Measurements from ENCODE around the gene SND1.
"Not testable (repeated sequence)": the region's sequence is repeated elsewhere in the genome, so short reads cannot be mapped to it uniquely, and the experiment has no call there.

Gene SND1

DNA sequence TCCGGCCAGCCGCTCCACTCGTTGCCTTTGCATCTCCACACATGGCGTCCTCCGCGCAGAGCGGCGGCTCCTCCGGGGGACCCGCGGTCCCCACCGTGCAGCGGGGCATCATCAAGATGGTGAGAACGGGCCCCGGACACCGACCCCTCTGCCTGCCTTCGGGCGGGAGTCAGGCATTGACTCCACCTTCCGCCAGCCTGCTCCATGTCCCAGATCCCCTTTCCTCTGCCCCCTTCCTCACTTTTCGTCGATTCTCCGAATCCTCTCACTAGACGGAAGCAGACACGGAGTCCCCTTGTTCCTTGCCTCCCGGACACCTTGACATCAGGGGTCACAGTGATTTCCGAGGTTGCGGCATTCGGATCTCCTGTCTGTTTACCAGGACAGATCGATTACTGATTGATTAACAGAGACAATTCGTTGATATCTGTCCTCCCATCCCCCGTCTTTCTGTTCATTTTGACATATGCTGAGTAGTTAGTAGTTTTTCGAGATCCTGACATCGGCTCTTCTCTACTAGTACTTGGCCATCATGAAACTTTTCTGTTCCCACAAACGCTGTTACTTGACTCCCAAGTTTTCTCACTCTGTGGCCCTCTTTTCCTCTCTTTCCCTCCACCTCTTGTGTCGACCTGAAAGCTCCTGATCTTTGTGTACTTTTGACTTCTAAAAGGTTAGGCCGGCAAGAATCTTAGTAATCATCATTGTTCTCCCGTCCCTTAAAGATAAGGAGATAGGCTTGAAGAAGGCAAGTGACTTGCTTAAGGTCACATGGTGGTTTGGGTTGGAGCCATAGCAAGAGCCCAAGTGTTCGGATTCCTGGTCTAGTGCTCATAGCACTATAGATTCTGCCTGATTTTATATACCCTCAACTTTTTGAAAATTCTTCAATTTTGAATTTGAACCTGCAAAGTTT lies 597 bp downstream of the SND1 start:
- no peak for DNase-seq (ENCODE audit: low read depth in 2 of 2)

DNA sequence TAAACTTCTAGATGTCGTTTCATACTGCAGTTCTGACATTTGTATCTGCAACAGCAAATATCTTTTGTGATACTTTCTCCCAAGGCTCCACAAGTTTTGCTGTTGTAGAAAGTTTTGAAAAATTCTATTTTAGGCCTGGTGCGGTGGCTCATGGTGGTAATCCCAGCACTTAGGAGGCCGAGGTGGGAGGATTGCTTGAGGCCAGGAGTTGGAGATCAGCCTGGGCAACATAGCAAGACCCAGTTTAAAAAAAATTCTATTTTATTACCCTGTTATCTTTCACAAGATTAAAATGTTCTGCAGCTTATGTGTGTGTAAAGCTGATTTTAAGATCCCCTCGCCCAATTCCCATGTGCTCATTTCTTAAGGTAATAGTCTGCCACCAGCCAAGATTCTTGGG lies 1.4 kb downstream of the SND1 start:
- DNase-seq (ENCODE audit: low read depth in 2 of 2), result no peak

DNA sequence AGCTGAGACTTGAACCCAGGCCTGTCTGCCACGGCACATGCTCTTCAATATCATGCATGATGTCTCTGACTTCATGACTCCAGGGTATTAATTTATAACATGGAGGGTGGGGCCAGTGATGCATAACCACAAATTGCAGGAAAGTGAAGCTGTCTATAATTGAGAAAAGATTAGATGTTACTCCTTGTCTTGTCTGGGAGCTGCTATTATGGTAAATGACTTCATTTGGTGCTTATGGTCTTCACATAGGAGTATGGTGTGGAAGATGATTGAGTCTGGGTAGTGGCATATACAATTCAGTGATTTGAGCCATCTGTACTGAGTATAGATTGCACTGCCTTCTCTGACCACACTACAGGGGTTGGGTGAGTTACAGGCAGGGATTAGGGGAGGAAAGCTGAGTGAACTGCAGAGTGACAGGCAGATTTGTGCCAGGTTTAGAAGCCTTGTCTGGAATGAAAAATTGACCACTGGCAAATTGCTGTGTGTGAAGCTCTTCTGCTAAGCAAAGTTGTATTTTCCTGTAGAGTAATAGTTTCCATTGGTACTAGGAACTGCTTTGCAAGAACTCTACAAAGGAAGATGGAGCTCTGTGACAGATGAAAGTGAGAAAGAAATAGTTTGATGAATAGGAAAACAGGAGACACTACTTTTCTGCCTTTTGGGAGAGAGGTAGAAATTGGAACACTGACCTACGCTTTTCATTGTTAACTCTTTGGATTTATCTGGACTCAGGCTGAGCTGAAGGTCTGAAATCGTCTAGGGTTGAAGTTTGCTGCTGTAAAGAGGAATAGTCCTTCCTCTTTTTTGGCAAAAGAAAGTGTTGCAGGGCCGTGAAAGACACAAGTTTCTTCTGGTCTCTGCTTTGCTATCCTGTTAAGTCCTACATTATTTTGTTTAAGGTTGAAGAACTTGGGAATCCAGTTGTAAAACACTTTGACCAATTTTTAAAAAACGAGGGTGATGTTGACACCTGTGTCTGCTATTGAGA lies 2.7 kb downstream of the SND1 start:
- no peak for DNase-seq (ENCODE audit: low read depth in 2 of 2)

DNA sequence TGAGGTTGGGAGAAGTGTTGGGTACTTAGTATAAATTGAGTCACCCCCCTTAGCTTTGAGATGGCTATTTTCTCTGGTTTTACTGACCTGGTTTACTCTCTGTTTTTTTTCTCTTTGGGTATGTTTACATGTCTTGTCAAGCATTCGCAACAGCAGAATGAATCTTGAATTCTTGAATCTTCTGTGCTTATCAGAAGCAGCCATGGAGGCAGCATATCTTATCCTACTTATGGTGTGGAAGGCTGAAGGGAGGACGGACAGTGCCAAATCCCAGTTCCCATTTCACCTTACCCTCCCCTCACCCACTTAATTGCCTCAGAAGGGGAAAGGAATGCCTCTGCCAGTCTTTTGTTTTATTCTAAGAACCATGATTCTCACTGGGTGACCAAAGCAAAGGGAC lies 3.7 kb downstream of the SND1 start:
- no peak for DNase-seq (ENCODE audit: low read depth in 2 of 2)

DNA sequence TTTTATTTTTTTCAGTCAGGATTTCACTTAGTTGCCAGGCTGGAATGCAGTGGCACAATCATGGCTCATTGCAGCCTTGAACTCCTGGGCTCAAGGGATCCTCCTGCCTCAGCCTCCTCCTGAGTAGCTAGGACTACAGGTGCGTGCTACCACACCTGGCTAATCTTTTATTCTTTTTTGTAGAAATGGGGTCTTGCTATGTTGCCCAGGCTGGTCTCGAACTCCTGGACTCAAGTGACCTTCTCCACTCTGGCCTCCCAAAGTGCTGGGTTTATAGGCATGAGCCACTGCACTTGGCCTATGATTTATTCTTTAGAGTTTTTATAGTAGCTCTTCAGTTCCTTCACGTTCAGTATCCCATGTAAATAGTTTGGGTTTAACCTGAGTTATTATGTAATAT lies 5.5 kb downstream of the SND1 start:
- no peak for DNase-seq (ENCODE audit: low read depth in 2 of 2)

DNA sequence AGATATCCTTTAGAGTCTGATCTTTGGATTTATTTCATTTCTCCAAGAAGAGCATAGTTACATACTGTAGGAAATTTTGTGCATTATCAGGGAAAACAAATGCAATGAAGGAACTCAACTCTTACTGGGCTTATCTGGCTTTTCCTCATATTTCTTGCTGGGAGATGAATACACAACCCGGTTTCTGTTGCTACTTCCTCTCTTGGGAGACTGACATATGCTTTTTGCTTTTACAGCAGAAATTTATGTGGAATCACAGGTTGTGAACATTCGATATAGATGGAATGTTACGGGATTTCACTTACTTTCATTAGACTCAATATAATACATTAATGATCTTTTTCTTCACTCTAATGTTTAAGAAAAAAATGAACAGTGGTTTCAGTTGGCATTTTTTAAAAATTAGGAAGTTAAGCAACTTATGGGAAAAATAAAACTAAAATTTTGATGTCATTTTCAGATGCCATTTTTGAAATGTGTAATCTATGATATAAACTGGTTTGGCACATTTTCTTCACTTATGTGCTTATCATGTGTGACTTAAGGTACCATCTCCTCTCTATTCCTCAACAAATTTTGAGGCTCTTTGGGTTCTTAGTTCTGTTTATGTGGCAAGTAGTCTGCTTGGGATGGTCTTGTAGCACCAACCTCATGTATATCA lies 7.1 kb downstream of the SND1 start:
- no peak for DNase-seq (ENCODE audit: low read depth in 2 of 2)

DNA sequence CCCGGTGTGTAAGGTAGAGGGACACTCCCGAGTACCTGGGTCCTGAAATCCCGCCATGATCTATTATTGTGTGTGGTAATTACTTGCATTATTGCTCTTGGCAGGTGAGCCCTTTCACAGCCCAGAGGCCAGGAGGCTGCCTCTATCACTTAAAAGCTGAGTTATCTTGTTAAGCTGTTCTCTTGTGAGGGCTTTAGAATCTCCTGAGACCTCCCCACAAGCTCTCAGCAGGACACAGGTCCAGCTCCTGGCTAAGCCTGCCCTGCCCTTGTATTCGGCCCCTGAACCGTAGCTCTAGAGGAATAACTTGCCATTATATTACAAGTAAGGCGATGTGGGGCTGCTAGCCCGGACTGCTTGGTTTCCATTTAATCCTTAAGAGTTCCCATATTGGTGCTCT lies 13.9 kb downstream of the SND1 start:
- no peak for DNase-seq (ENCODE audit: low read depth in 2 of 2)

DNA sequence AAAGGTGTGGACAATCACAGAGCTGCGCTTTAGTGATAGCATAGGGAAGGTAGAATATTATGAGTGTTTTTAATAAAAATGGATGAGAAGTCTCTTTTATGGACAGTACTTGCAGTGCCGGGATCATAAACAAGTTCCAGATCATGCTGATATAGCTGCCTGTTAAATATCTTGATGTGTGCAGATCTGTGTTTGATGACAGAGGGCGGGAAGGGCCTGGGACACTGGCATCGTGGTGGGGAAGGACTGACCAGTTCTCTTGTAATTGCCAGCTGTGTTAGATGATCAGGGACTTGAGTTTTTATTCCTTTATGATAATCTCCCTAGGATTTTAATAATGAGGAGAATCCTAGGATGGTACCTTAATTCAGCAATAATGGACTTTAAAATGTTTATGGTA lies 14.6 kb downstream of the SND1 start:
- DNase-seq (ENCODE audit: low read depth in 2 of 2), result no peak

DNA sequence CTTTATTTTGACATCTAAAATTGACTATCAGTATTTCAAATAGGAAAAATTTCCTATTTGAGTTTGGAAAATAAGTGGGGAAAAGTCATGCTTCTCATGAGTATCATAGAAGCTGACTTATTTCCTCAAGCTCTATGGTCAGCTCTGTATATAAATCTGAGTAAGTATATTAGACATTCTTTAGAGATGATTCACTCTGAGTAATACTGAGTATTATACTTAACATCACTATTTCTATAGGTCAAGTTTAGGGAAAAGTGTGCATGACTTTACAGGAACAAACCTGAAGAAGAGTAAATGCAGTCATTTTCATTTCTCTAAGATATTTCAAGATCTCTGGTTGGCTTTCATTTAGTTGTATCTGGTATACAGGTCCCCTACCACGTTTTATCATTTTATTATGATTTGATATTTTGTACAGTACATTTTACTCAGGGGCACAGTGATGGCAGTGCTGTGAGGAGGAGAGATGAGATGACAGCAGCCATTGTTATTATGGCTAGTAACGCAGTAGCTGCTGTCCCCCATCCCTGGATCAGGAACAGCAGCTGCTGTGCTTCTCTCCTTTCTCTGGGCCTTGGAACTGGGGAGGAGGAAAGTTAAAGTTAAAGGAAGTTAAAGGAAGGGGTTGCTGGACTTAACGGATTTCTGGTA lies 15.2 kb downstream of the SND1 start:
- no peak for DNase-seq (ENCODE audit: low read depth in 2 of 2)

DNA sequence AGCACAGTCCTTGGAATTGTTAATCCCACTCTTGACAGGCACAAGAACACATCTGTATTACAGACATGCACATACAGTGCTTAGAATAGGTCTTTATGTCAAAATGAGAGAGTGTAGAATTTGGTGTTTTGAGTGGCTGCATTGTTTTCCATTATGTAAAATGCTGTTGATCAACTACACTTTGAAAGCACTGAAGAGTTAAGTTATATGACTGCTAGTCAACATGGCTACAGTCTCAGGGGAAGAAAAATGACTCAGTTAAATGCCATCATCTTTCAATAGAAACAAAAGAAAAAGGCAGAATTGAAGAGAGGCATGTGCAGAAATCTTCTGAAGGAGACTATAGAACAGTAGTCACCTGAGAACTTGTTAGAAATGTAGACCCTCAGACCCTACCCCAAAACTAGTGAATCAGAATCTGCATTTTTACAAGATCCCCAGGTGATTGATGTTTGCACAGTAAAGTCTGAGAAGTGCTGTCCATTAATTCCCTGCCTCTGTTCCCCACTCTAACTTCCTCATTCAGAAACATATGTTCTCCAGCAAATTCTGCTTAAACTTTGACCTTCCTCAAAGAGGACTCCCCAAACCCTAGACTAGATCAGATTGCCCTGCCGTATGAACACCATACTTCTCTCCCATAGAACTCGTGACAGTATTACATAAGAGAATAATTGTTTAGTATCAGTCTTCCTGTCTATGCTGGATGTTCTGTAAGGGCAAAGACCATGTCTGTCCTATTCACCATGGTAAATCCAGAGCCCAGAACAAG lies 16.0 kb downstream of the SND1 start:
- no peak for DNase-seq (ENCODE audit: low read depth in 2 of 2)

DNA sequence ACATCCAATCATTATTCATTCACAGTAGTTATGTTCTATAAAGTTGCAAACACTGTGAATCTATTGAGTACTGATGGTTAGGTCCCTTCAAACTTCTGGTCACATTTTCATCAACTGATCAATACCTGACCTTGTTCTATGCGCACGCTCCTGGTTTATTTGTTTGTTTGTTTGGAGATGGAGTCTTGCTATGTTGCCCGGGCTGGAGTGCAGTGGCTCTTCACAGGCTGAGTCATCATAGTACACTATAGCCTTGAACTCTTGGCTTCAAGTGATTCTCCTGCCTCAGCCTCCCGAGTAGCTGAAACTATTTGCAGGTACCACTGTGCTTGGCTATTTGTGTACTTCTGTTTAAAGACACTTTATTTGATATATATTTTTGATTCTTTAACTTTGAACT lies 19.3 kb downstream of the SND1 start:
- no peak for DNase-seq (ENCODE audit: low read depth in 2 of 2)

DNA sequence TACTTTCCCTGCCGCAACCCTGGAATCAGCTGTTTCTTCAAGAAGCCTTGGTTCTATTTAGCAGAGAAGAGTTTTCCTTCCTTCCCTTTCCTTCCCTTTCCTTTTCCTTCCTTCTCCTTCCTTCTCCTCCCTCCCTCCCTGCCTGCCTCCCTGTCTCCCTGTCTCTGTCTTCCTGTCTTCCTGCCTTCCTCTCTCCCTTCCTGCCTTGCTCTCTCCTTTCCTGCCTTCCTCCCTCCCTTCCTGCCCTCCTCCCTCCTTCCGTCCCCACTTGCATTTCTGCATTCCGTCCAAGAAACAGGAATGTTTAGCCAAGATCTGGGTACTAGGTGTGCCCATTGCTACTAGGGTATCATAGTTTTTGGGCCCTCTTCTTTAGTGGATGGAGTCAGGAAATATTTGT lies 21.9 kb downstream of the SND1 start:
- DNase-seq (ENCODE audit: low read depth in 2 of 2), result no peak

DNA sequence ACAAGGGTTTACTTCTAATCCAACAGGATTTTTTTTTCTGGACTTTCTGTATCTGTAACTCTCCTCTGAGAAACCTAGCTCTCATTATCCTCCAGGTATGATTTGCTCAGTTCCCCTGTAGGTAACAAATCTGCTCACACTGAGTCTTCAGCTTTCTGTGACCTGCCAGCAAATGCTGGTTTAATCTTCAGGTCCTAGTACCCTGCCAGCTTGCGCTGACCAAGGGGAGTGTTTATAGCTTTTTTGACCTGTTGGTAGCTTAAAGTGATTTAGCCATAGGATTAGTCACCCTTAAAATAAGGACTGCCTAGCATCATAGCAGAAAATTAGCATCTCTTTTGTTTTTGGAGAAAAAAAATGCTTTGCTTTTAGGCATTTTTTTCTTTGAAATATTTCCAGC lies 22.4 kb downstream of the SND1 start:
- no peak for DNase-seq (ENCODE audit: low read depth in 2 of 2)

DNA sequence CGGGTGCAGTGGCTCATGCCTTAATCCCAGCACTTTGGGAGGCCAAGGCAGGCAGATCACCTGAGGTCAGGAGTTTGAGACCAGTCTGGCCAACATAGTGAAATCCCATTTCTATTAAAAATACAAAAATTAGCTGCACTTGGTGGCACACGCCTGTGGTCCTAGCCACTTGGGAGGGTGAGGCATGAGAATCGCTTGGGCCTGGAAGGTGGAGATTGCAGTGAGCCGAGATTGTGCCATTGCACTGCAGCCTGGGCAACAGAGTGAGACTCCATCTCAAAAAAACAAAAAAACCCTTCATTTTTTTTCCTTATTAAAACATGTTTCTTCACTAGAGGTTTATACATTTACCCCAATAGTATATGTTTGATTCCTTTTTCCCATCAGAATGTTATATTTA lies 22.9 kb downstream of the SND1 start:
- DNase-seq (ENCODE audit: low read depth in 2 of 2), result not testable (repeated sequence)

DNA sequence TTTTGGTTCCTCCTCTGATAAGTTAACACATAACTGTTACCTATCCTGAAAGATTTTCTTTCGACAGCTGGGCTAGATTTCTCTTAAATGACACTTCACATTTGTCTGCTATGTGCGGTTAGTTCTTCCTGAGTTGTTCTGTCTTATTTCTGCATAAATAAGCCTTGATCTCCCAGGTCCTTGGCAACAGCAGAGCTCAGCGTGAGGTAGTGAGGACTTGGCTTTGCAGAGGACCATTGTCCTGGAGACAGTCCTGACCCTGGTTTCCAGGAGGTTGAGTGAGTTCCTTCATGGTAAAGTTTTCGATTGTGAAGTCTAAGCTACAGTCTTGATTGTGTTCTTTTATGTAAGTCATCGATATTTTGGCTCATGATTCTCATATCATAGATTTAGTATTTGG lies 23.7 kb downstream of the SND1 start:
- no peak for DNase-seq (ENCODE audit: low read depth in 2 of 2)

DNA sequence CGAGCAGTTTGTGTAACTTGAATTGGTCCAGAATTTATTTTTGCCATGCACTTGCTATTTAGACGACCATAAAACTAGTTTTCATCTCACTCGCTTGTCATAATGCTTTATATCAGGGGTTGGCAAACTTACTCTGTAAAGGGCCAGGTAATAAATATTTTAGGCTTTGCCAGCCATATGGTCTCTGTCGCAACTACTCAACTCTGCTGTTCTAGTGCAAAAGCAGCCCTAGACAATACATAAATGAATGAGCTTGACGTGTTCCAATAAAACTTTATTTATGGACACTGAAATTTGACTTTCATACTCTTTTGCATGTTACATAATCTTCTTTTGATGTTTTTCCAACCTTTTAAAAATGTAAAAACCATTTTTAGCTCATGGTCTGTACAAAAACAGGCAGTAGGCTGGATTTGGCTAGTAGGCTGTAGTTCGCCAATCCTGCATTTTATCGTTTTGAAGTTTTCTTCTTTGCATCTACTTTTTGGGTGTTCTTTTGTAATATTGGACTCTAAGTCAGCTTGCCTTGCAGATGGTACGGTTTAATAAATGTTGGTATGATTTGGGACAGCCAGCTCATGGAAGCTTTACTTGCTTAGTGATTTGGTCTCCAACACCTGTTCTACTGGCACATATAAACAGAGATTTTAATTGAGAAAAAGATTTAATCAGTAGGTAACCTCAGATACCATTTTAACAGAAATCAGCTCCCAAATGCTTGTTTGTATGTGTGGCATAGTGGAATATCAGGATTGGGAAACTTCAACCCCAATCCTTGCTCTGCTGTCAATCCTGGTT lies 25.6 kb downstream of the SND1 start:
- DNase-seq (ENCODE audit: low read depth in 2 of 2), result no peak

DNA sequence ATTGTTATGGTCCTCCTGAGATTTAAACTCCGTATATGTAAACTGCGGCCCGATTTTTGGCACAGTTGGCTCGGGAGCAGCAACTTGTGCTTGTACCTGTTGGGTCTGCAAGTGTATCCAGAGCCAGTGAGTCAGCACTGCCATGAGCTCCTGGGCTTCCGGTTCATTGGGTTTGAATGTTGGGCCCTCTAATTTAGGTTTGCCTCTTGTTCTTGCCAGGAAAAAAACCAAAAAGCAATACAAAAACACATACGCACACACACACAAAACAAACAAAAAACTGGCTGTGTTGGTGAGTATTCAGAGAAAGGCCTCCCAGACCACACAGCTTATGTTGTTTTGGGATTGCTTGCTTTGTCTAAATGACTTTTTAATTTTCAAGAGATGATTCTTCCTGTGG lies 26.3 kb downstream of the SND1 start:
- no peak for DNase-seq (ENCODE audit: low read depth in 2 of 2)

DNA sequence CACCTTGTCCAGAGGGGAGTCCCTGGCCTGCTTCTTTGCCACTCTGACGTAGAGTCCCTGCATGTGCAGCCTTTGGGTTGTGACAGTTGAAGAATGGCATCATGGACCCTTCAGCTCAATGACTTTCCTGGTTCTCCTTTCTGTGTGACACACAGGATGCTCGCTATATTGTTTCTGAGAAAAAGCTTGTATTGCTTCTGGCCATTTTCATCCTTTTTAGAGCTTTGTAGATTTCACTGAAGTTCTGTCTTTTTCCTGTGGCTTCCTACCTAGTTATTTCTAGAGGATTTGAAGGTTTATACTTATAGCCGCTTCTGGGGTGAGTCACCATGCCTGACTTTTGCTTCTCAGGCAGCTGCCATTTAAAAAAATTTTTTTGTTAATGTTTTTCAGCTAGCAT lies 27.0 kb downstream of the SND1 start:
- DNase-seq (ENCODE audit: low read depth in 2 of 2), result no peak

DNA sequence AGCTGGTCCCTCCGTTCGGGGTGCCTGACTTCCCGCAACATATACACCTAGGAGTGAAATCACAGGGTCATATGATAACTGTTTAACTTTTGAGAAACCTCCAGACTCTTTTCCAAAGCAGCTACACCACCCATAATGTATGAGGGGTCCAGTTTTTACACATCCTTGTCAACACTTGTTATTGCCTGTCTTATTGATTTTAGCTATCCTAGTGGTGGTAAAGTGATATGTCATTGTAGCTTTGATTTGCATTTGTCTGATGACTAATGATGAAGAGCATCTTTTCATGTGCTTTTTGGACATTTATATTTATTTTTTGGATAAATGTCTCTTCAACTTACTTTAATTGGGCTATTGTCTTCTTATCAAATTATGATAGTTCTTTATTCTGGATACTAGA lies 29.0 kb downstream of the SND1 start:
- DNase-seq (ENCODE audit: low read depth in 2 of 2), result no peak

DNA sequence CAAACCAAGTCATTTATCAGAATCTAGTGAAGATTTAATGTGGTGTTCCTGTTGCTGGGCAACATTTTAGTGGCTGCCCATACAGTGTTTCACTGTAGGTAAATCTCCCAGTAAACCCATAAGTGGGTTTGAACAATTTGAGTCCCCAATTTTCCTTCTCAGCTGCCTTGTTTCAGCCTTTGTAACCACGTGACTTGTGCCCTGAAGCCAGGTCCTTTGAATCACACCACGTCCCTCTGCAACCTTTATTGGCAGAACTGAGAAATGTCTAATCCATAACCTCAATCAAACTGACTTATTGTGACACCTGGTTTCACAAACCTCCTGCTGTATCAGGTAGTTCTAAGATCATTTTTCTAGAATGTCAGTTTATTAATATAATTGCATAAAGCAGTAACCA lies 30.1 kb downstream of the SND1 start:
- no peak for DNase-seq (ENCODE audit: low read depth in 2 of 2)
